Measurements from ENCODE around the gene TOM1L1.

GRCh38 chr17:54951286-54951685 is 50.6 kb downstream of the TOM1L1 start:
- TF ChIP-seq POLR2A (IDR thresholded peaks at IDR 0.05) (no peak), CTCF (IDR thresholded peaks at IDR 0.05) (no peak), EP300 (IDR thresholded peaks at IDR 0.05) (no peak)
